HG03175 (cell line): ENCODE data around the gene STAU1.
"Not testable (repeated sequence)": the region's sequence is repeated elsewhere in the genome, so short reads cannot be mapped to it uniquely, and the experiment has no call there.

Experiments
- ATAC-seq: cut with Tn5 transposase; IDR thresholded peaks from one replicate; pipeline ENCODE4 v1.9.1; 2021; ENCODE audit warnings: mild to moderate bottlenecking, moderate library complexity; ENCODE audit not compliant: unreplicated experiment

STAU1 gene

DNA sequence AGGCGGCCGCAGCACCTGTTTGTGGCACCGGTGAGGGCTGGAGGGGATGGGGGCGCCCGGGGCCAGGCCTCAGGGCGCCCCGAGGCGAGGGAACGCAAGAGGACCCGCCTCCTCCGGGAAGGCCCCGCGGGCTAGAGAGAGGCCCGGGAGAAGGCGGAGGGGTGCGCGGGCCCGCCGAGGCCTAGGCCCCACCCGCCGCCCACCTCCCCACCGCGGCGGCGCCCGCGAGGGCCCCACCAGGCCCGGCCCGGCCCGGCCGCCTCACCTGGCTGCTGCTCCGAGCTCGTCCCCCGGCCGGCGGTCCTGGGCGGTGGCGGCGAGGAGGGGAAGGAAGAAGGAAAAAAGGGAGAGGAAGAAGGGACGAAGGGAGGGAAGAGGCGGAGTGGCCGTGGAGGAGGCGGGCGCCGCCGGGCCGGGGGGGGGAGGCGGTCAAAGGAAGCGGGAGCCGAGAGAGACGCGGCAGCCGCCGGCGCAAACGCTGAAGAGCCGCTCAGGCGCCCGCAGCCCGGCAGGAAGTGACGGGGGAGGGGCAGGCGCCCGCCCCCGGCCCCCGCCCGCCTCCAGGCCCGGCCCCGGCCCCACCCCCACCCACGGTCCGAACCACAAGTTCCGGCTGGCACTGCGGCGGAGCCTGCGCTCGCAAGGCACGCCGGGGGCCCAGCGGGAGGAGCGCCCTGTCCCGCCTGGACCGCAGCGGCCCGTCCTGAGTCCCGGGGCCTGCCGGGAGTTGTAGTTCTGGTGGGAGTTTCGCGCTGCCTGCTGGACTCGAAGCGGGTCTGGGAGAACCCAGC, at the start of gene STAU1:
Gene STAU1, minus strand, starts transcription at position 484 of the 791 bp plus-strand sequence. CDS start 22,133 bp downstream, outside the sequence.
- peak; percentile 93 for ATAC-seq

GRCh38 chr20:49237531-49237930, 49.4 kb upstream of the STAU1 start:
- no peak for ATAC-seq

GRCh38 chr20:49236301-49236700, 48.2 kb upstream of the STAU1 start:
- ATAC-seq: no peak

- no peak for ATAC-seq
These were observed 46.7 kb upstream of the STAU1 start for GRCh38 chr20:49234831-49235230.

- no peak for ATAC-seq
These were observed 45.1 kb upstream of the STAU1 start for GRCh38 chr20:49233226-49233625.

DNA sequence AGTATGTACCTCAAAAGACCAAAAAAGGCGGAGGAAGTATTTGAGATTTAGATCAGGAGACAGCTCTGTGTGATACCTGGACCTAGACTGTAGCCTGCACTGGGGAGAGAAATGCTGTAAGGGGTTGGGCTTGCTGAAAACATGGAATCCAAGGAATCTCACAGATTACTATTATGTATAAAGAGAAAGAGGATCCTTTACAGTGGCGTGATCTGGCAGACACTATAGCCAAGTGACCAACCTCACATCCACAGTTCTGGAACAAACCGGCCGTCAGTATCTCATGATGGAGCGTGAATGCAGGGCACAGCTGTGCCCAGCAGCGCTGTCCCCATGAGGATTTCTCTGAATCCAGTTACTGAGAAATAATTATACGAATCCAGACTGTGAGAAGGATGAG, 43.3 kb upstream of the STAU1 start:
- ATAC-seq: no peak

DNA sequence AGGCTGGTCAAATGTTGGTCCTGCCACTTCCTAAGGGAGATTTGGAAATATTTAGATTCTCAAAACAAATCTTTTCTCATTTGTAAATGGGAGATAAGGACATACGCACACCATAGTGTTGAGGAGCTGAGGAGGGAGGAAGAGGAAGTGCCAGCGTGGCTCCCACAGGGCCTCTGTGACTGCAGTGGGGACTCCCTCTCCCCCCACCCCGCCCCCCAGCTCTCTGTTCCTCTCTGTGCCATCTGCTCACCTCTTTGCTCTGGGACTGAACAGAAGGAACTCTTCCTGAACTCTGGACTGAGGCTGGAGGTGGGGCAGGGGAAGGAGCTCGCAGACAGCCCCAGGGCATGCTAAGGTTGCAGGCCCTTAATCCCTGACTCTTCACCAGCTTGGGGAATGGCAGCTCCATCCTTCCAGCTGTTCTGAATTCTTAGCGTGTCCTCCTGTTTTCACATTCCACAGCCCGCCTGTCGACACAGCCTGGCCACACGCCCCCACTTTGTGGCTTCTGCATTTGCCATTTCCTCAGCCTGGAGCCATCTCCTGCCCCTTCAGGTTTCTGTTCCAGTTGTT, 42.5 kb upstream of the STAU1 start:
- ATAC-seq: no peak

GRCh38 chr20:49230021-49230420, 41.9 kb upstream of the STAU1 start:
- ATAC-seq: no peak

- no peak for ATAC-seq
These were observed 41.2 kb upstream of the STAU1 start for GRCh38 chr20:49229381-49229780.

- ATAC-seq: no peak
These were observed 40.5 kb upstream of the STAU1 start for GRCh38 chr20:49228676-49229075.

- no peak for ATAC-seq
These were observed 37.8 kb upstream of the STAU1 start for GRCh38 chr20:49225896-49226295.

- ATAC-seq: no peak
These were observed 32.0 kb upstream of the STAU1 start for GRCh38 chr20:49219924-49220831.

- peak; percentile 92 for ATAC-seq
These were observed 31.2 kb upstream of the STAU1 start, which contains the start of gene DDX27 for GRCh38 chr20:49219091-49219923. DDX27 (plus strand) TSS chr20:49219416; CDS start chr20:49219449, 33 bp downstream.

DNA sequence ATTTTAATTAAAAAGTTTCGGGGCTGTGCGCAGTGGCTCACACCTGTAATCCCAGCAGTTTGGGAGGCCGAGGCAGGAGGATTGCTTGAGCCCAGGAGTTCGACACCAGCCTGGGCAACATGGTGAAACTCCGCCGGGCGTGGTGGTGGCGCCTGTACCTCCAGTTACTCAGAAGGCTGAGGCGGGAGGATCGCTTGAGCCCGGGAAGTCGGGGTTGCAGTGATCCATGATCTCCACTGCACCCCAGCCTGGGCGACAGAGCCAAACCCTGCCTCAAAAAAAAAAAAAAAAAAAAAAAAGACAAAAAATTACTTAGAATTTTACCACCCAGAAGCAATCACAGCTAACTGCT, 30.6 kb upstream of the STAU1 start:
- not testable (repeated sequence) for ATAC-seq

DNA sequence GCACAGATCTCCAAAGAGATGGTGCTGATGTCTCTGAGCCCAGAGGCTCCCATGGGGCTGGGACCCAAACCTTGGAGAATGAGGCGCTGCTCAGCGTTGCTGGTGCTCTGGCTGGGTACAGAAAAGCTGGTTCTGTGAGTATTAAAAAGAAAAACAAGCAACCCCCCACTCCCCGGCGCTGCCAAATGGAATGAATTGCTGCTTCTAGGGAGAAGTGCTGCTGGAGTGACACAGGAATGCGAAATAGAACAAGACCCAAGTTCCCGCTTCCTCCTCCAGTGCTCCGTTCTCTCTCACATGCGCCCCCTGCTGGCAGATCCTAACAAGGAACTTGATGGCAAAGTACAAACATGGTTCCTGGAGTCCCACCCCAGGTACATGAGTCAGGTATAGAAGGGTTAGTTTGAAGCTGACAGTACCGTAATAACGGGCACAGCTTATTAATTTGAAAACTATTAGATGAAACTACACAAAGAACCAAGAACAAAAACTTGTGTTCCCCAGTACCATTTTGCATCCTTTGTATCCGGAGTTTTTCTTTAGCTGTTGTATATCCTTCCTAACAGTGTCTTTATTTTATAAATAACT, 29.0 kb upstream of the STAU1 start:
- no peak for ATAC-seq

- ATAC-seq: no peak
These were observed 27.1 kb upstream of the STAU1 start for GRCh38 chr20:49215232-49215631.

DNA sequence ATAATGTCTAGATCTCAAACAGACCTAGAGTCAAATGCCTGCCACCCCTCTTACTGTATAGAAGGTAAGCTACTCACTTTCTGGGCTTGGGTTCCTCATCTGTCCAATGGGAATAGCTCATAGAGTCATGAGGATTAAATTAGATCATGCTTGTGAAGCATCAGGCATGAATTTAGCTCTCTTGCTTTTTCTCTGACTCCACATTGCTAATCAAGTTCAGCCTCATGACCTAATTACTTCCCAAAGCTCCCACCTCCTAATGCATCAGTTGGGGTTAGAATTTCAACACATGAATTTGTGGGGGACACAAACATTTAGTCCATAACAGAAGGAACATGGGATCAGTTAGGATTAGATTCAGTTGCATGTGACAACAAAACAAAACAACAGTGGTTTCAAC, 26.4 kb upstream of the STAU1 start:
- ATAC-seq: no peak

DNA sequence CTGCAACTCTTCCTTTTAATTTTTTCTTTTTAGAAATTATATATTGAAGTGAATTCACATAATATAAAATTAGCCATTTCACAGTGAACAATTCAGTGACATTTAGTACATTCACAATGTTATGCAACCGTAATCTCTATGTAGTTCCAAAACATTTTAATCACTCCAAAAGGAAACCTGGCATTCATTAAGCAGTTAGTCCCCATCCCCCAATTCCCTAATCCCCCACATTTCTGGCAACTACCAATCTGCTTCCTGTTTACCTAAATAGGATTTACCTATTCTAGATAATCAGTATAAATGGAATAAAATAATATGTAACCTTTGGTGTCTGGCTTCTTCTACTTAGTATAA, 22.6 kb upstream of the STAU1 start:
- no peak for ATAC-seq

- no peak for ATAC-seq
These were observed 22.1 kb upstream of the STAU1 start for GRCh38 chr20:49210101-49210756.

DNA sequence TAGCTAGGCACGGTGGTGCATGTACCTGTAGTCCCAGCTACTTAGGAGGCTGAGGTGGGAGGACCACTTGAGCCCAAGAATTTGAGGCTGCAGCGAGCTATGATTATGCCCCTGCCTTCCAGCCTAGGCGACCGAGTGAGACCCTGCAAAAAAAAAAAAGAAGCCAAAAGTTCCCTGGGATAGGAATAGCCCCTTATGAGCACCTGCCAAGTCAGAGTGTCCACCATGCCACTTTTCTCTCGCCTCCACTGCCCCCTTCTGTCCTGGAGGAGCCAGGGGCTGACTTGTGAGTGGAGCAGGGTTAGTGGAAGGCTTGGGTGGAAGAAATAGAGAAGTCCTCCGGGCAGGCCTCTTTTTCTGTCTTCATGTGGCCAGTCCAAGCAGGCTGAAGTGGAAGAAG, 18.9 kb upstream of the STAU1 start:
- ATAC-seq: no peak
